Measurements from ENCODE around the gene NDFIP1. TPM values are rescaled to one million over a fixed set of nuclear protein-coding genes. Genes with fewer than 3 reads are reported as not detected.

Gene NDFIP1
- total RNA-seq, 1 experiment from 2014 or later: 40.7 TPM

DNA sequence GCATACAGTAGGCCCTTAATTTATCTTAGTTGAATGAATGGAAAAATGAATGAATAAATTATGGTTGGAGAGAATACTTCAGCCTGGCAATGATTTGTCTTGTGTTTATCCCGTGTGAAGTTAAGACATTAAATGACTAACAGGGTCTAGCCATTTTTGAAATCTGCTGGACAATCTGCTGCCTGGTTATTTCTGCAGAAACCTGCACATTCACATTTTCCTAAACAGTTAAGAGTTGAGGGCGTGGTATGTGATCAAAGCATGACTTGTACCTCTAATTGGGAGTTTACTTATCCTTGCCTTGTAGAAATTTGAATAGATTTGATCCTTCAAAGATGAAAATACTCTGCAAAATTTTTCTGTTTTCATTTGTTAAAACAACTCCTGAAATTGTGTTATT lies 34.6 kb upstream of the NDFIP1 start:
- no peaks in the 10 kb centered on the region for H3K9me3 ChIP-seq (ENCODE audit: insufficient read depth, low read depth)
- no peaks in the 10 kb centered on the region for H4K20me1 ChIP-seq (ENCODE audit: insufficient read depth)
- POLR2A ChIA-PET (ENCODE audit: unreplicated experiment): no interaction called here
- H3K27ac ChIP-seq: no peak overlapping the region
- BruUV-seq (replicated peaks): no TSS peak
- H3K4me2 ChIP-seq: no peak overlapping the region
- H3K36me3 ChIP-seq (ENCODE audit: low read depth): no peaks in the 10 kb centered on the region
- intact Hi-C loops (cut with micrococcal nuclease; ENCODE audit: unreplicated experiment): no loop called here
- H3F3A ChIP-seq (ENCODE audit: insufficient read depth, low read depth): peaks cover 7% of the 10 kb centered on the region; the same call in 1 of the 2 replicates
- no peaks in the 10 kb centered on the region for H3K9me2 ChIP-seq (ENCODE audit: insufficient read depth)
- H3K4me1 ChIP-seq (replicated peaks; ENCODE audit: insufficient read depth): no peaks in the 10 kb centered on the region
- H3K79me2 ChIP-seq (ENCODE audit: low read depth): no peaks in the 10 kb centered on the region
- no peak for TF ChIP-seq CTCF (conservative IDR thresholded peaks at IDR 0.05)
- no peak for TF ChIP-seq EZH2 (IDR thresholded peaks at IDR 0.05; ENCODE audit: low read depth)
- H2AFZ ChIP-seq: no peak overlapping the region
- H3K4me3 ChIP-seq: no peak overlapping the region
- DNase-seq: no peak
- H3K27me3 ChIP-seq (ENCODE audit: insufficient read depth, low read depth): no peaks in the 10 kb centered on the region
- CTCF ChIA-PET: no interaction called here

GRCh38 chr5:142078221-142078620 lies 30.4 kb upstream of the NDFIP1 start:
- no peaks in the 10 kb centered on the region for H3K27me3 ChIP-seq (ENCODE audit: insufficient read depth, low read depth)
- no peak overlapping the region for H3K27ac ChIP-seq
- H3K79me2 ChIP-seq (ENCODE audit: low read depth): no peaks in the 10 kb centered on the region
- H4K20me1 ChIP-seq (ENCODE audit: insufficient read depth): no peaks in the 10 kb centered on the region
- H3K9me3 ChIP-seq (ENCODE audit: insufficient read depth, low read depth): no peaks in the 10 kb centered on the region
- BruUV-seq (replicated peaks): no TSS peak
- H3K4me2 ChIP-seq: no peak overlapping the region
- DNase-seq: no peak
- H2AFZ ChIP-seq: no peak overlapping the region
- CTCF ChIA-PET: no interaction called here
- H3K9me2 ChIP-seq (ENCODE audit: insufficient read depth): no peaks in the 10 kb centered on the region
- H3K4me1 ChIP-seq (replicated peaks; ENCODE audit: insufficient read depth): no peaks in the 10 kb centered on the region
- intact Hi-C loops (cut with micrococcal nuclease; ENCODE audit: unreplicated experiment): no loop called here
- H3F3A ChIP-seq (ENCODE audit: insufficient read depth, low read depth): peaks cover 7% of the 10 kb centered on the region; the same call in 1 of the 2 replicates
- POLR2A ChIA-PET (ENCODE audit: unreplicated experiment): no interaction called here
- no peak overlapping the region for H3K4me3 ChIP-seq
- H3K36me3 ChIP-seq (ENCODE audit: low read depth): no peaks in the 10 kb centered on the region
- TF ChIP-seq CTCF (conservative IDR thresholded peaks at IDR 0.05): no peak
- no peak for TF ChIP-seq EZH2 (IDR thresholded peaks at IDR 0.05; ENCODE audit: low read depth)

DNA sequence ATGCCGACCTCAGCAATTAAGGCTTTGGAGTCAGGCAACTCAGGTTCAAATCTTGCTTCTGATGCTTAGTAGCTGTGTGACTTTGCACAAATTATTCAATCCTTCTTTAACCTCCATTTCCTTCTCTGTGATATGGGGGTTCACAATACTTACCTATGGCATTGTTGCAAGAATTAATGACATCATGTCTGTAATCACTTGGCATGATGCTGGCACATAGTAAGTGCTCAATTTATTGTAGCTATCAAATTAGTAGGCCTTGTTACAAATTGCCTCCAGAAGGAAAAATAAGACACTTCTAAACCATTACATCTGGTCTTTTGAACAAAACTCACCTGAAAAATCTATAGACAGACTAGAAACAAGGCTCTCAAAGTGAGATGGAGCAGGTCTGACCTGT lies 29.9 kb upstream of the NDFIP1 start:
- BruUV-seq (replicated peaks): no TSS peak
- DNase-seq: no peak
- Histone ChIP-seq H3F3A (ENCODE audit: insufficient read depth, low read depth) (peaks cover 7% of the 10 kb centered on the region; the same call in 1 of the 2 replicates), H3K9me2 (ENCODE audit: insufficient read depth) (no peaks in the 10 kb centered on the region), H4K20me1 (ENCODE audit: insufficient read depth) (no peaks in the 10 kb centered on the region), H3K27me3 (ENCODE audit: insufficient read depth, low read depth) (no peaks in the 10 kb centered on the region), H3K4me3 (no peak overlapping the region), H3K4me2 (no peak overlapping the region), H3K79me2 (ENCODE audit: low read depth) (no peaks in the 10 kb centered on the region), H3K9me3 (ENCODE audit: insufficient read depth, low read depth) (no peaks in the 10 kb centered on the region), H2AFZ (no peak overlapping the region), H3K36me3 (ENCODE audit: low read depth) (no peaks in the 10 kb centered on the region), H3K4me1 (replicated peaks; ENCODE audit: insufficient read depth) (no peaks in the 10 kb centered on the region), H3K27ac (no peak overlapping the region)
- intact Hi-C loops (cut with micrococcal nuclease; ENCODE audit: unreplicated experiment): no loop called here
- ChIA-PET POLR2A (ENCODE audit: unreplicated experiment) (no interaction called here), CTCF (no interaction called here)
- TF ChIP-seq CTCF (conservative IDR thresholded peaks at IDR 0.05) (no peak), EZH2 (IDR thresholded peaks at IDR 0.05; ENCODE audit: low read depth) (no peak)
